GM18867 (cell line): ENCODE results near the gene RNASE7.
"Not testable (repeated sequence)": the region's sequence is repeated elsewhere in the genome, so short reads cannot be mapped to it uniquely, and the experiment has no call there.

Source experiments
- ATAC-seq: cut with Tn5 transposase; IDR thresholded peaks from one replicate; pipeline ENCODE4 v1.9.1; 2021; ENCODE audit warnings: mild to moderate bottlenecking, moderate library complexity; ENCODE audit not compliant: unreplicated experiment

RNASE7 gene, protein sequence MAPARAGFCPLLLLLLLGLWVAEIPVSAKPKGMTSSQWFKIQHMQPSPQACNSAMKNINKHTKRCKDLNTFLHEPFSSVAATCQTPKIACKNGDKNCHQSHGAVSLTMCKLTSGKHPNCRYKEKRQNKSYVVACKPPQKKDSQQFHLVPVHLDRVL

DNA sequence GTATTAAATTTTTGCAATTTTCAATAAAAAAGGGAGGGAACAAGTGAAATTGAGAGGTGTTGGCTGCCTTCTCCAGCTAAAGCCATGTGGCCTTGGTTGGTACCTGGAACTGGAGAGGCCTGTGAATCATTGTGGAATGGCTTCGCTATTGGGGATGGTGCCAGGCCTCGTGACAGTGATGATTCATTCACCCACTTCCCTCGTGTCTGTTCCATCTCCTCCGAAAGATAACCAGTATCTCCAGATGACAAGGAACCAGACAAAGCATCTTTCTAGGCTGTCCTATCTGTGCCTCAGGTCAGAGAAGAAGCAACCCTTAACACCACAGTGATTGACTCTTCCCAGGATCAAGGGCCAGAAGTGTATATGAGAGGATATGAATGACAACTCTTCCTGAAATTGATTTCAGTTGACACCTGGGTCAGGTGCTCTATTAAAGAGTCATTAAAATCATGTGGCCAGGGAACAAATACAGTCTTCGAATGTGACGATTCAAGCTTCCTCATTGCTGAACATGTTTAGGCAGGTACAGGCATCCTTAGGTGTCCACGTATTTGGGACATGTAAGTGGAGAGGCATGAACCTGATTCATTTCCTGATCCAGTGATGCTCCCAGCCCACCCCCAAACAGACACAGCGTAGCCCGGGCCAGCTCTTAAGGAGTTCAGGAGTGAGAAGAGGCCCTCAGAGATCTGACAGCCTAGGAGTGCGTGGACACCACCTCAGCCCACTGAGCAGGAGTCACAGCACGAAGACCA lies at the start of gene RNASE7:
RNASE7 (plus strand) TSS at position 687 of the 758 bp plus-strand sequence. CDS start 631 bp downstream, outside the sequence.
- no peak for ATAC-seq

DNA sequence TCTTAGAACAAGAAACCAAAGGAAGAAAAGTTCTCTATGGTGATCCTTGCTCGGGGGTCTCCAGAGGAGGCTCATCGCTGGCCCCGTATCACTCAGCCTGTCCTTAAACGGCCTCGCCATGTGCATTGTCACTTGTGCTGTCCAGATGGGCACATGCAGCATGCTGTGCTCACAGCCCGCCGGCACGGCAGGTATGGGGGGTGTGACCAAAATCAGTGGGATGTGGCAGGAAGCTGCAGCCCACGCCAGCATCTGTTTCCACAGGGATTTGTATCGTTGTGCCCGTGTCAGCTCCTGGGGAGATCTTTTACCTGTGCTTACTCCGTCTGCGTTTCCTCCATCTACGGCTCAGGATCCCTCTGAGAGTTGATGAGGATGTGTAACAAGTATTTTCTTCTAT lies 45.6 kb upstream of the RNASE7 start:
- ATAC-seq, result no peak

DNA sequence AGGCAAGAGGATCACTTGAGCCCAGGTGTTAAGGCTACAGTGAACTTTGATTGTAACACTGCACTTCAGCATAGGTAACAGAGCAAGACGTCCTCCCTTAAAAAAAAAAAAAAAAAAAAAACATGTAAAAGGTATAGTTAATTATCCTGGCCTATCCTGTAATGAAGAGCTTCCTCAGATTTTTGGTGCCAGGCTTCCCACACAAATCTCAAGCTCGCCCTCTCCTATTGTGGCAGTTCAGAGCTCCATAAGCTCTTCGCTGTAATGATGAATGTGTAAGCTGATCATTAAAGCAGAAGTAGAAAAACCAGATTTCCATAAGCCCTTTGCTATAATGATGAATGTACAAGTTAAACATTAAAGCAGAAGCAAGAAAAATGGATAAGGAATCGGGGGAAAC lies 45.0 kb upstream of the RNASE7 start:
- ATAC-seq, result no peak

DNA sequence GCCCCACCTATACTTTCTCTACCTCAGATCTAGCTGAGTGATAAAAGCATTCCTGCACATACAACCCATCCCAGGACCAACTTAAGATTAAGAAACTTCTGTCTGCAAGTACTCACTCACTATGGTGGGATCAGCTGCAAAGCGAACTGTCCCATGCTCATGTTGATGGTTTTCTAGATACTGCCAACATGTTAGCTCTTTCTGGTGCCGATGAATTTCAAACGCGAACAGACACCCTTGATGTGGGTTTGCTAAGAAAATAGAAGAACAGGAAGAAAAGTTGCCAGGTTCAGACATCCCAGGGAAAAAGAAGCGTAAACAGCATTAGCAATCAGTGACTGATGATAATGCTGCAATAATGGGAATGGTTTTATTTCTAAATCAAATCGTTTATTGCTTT lies 44.6 kb upstream of the RNASE7 start:
- no peak for ATAC-seq

DNA sequence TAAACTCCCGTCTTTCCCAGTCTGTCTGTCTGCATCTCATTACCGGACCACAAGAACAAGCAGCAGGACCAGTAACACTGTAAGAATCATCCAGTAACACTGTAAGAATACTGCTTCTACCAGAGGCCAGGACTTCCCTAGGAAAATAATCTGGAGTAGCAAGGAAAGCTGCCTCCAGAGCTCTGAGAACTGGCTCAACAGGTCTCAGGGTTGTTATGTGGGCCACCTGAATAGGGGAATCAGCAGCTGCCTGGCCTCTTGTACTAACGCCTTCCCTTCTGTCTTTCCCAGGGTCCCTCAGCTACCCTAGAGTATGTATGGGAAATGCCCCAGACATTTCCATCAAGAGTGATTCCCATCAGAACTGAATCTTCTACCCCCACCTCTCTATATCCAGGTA lies 44.0 kb upstream of the RNASE7 start:
- ATAC-seq, result no peak

DNA sequence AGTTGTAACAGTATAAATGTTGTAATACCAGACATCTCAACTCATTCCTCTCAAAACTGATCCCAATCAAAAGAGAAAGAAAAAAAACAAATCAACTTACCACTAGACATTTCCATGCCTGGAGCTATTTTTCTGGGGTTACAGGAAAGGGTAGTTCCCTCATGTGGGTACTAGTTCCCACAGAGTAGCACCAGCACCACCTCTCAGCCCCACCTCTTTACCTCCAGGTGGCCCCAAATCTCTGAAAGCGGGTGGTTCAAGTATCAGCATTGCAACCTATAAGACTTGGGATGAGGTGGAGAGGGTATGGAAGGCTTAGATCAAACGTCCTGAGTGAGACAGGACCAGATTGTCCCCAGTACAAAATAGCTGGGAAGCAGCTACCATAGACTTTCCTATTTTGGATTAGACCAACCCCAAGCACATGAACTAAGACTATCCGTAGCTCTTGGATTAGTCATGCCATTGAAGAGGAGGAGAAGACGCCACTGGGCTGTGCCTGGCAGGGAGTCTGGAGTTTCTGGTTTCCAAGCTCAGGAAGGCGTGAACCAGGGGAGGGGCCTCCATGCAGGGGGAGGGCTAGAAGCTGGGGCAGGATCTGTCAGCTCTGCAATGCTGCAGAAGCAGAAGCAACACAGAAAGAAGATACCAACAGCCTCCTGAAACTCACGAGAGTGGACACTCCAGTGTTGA lies 43.3 kb upstream of the RNASE7 start, which contains the start of gene SLC39A2:
SLC39A2 (plus strand) TSS at position 620 of the 693 bp plus-strand sequence. CDS start 154 bp downstream, outside the sequence.
- ATAC-seq, result no peak

DNA sequence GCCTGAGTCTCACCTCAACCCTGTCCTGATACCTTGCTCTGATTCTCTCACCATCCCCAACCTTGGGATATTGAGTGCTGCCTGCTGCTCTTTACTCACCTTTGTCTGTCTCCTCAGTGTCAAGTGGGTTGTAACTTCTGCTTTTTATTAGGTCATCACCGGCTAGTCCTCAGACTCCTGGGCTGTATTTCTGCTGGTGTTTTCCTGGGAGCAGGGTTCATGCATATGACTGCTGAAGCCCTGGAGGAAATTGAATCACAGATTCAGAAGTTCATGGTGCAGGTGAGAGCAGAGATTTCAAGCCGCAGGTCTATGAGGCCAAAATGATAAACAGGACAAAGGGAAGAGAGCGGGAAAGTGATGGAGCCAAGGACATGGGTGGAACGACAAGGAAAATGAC lies 42.6 kb upstream of the RNASE7 start:
- no peak for ATAC-seq

DNA sequence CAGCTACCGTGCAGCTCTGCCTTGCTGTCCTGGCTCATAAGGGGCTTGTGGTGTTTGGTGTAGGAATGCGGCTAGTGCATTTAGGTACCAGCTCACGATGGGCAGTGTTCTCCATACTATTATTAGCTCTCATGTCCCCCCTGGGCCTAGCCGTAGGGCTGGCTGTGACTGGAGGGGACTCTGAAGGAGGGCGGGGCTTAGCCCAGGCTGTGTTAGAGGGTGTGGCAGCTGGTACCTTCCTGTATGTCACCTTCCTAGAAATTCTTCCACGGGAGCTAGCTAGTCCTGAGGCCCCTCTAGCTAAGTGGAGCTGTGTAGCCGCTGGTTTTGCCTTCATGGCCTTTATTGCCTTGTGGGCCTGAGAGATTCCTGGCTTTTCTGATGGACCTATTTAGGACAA lies 40.9 kb upstream of the RNASE7 start:
- ATAC-seq, result no peak

DNA sequence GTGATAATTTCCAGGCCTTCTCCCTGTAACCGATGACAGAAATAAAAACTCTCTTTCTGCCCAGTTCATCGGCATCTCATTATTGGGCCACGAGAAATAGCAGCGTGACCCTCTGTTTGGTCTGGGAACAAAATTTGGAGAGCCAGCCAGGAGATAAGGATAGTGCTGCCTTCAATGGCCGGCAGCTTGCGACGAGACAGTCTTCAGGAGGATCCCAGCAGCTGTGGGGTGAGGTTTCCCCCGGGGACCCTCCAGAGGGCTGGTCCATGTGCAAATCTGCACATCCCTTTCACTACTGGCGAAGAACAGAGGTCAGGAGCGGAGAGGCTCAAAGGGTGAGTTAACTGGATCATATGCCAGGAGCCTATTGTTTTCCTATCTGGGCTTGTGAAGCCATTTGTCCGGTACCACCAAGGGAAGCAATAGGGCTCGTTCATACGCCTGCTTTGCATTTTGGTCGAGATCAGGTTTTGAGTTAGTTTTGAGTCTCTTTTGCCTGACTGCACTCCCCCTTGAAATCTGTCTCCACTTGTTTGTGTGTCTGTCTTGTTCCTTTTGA lies 38.3 kb upstream of the RNASE7 start:
- ATAC-seq, result no peak

DNA sequence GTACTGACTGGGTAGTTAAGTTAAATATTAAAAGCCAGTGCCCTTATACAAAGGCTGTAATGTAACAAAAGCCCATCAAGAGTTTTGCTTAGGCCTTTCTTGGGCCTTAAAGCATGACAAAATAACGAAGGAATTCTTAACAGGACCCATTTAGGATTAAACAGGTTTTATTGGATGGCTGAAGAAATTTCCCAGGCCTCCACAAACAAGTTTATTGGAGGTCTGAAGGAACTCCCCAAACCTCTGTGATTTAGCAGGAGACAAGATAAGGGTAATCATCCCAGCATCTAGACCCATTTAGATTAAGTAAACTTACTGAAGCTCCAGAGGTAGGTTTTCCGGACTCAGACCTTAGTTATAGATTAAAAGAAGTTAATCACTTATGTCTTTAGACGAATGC lies 32.4 kb upstream of the RNASE7 start:
- not testable (repeated sequence) for ATAC-seq

DNA sequence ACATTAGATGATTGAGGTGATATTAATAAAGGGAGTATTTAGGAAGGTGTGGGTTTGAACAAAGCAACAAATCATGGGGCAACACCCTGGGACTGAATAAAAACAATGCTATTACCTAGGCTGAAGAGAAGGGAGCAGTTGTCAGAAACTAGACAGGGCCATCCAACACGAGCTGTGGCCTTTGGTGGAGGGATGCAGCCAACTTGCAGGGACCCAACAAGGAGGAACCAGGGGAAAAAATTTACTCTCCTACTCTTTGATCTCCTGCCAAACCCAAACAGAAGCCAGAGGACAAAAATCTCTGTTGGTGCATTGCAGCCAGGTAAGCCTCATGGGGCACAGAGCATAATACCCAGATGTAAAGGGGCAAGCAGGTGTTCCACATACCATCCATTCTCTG lies 31.0 kb upstream of the RNASE7 start:
- no peak for ATAC-seq

DNA sequence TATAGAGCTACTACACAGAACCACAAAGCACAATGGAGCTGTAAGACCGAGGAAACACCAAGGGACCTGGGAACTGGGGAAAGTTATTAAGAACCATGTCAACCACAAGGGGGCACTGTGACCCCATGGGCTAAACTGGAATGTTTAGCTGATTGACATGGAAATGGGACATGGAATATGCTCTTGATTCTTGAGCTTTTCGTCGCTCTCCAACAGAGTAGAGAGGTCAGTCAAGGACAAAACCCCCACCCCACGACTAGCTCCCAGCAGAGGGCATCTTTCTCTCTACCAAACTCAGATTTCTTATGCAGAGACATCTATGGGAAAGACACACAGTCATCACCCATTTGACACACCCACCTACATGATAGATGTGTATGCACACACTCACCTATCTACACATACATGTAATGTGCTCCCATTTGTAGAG lies 27.4 kb upstream of the RNASE7 start:
- ATAC-seq, result no peak

DNA sequence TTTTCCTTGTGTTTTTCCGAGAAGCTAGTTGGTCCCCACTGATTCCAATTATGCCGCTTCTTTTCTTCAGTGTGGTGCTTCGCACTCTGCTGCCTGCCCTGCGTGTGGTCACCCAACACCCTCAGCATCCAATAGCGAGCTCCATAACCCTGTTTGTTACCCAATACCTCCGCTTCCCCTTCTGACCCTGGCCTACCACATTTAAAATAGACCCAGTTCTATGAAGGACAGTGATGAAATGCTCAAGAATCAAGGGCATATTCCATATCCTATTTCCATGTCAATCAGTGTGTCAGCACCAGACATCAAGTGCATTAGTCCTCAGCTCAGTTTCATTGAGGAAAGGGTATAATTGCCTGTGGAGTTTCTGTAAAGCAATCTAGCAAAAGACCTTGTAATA lies 26.9 kb upstream of the RNASE7 start:
- no peak for ATAC-seq

DNA sequence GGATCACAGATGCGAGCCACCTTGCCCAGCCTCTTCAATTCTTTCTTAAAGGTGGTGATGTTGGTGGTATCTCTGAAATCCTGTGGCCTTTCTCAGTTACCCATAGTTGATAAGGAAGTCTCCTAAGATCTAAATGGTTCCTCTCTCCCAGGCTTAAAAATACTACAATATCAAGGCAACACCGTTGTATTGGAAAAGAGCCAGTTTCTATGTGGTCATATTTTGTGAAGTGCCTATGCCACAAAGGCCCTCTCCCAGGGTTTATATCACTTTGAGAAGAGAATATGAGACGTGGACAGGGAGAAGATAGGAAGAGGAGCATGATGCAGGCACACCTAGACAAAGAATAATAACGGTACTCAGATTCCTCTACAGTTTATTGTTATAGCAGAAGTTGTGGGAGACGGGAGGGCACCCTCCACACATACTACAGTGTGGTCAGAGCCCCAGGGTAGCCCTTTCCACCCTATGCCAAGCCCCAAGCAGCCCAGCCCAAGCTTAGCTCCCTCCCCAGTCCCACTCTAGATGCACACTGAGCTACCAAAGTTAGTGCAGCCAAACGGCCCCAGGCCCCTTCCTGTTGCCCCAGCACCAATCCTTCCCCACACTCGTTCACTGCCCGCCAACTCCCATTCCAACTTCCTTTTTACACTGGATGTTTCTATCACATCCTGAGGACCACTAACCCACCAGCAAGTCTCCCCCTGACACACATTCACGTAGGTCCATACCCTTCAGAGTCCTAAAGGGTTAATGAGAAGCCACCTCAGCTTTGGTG lies 25.6 kb upstream of the RNASE7 start:
- ATAC-seq, result no peak

DNA sequence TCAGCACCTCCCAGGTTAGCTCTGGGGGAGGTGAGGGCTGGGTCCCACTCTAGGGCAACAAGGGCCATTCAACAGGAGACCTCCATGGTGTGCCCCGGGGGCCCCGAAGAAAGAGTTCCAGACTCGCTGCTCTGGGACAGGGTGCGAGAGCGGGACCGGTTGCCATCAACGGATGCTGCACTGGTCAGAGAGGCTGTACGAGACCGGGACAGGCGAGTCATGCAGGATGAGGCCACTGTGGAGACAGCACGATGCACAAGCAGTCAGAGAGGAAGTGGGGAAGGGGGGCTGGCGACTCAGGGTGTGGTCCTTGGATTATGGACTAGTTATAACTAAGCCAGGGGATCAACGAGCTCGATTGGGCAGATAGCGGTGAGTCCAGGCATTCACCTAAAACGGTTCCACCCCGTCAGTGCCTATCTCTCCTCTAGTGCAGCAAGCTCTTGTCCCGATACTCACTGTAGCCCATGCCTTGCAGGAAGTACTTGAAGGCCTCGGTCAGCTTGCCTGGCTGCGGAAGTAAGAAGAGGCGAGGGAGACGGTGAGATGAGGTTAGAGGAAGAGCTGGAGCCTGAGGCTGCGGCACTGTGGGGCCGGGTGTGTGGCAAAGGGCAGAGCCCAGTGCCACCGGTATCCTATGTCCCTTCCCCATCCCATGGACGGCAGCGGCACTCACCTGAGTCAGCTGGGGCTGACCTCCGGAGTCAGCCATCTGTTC lies 24.5 kb upstream of the RNASE7 start:
- no peak for ATAC-seq

DNA sequence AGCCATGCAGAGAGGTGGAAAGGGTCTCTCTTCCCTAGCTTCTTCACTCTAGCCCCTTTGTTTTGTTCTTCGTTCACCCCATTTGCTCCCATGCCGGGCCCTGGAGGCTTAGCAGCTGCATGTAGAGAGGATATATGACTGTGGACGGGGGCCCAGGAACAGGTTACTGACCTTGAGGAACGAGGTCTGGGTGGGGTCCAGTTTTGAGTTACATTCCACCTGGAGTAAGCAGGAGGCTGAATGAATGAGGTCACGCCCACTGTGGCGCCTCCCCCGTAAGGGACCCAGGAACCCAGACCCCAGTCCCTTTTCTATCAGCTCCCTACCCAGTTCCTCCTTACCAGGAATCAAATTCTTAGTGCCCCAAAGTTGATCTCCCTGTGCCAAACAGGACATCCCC lies 23.9 kb upstream of the RNASE7 start:
- ATAC-seq, result no peak

DNA sequence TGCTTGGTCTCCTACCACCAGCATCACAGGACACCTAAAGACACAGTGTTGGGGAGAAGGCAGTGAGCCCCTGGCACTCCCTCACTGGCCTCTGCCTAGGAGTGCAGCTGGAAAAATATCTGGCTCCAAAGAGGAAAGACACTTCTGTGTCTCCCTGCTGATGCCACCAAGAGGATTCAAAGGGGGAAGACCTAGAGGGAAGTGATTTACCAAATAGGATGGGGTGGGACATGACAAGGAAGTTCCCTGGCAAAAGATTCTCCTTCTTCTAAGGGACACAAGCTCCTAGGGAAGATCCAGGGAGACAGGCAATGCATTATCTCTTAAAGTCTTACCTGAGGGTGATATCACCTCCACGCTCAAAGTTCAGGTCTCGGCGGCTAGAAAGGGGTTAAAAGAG lies 23.4 kb upstream of the RNASE7 start:
- no peak for ATAC-seq

DNA sequence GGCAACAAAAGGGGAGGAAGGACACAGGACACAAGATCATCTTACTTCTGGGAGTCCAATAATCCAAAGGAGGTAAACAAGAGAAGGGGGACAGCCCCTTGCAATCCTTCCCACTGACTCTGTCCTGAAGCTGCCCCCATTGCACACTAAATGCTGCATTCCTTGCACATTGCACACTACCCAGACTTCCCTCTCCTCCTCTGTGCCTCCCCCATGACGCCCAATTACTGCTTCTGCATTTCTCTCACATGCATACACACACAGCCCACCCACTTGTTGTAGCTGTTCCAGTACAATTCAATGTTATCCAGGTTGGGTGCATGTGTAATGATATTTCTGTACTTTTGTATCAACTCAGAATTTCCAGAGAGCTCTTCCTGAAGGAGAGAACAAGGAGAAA lies 22.8 kb upstream of the RNASE7 start:
- ATAC-seq, result no peak

DNA sequence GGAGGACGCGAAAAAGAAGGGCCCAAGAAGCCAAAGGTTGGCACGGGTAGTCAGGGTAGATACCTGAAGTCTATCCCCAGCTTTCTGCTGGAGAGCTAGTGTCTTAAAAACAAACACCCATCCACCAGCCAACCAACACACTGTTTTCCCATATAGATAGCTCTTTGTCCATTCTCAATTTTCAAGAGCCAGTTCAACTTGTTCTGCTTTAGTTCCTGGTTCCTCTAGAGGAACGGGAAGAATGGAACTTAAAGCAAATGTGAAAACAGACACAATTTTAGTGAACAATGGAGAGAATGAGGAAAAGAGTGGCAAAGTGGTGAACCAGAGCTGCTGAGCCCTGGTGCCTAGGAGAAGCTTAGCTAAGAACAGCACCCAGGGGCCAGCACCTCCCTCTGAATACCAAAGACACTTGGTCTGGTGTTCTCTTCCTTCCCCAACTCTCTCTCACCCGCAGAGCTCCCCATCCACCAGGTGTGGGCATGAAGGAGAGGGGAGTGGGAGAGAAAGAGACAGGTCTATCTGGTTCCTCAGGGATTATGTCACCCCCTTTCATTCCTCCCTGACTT lies 21.1 kb upstream of the RNASE7 start:
- ATAC-seq, result no peak

DNA sequence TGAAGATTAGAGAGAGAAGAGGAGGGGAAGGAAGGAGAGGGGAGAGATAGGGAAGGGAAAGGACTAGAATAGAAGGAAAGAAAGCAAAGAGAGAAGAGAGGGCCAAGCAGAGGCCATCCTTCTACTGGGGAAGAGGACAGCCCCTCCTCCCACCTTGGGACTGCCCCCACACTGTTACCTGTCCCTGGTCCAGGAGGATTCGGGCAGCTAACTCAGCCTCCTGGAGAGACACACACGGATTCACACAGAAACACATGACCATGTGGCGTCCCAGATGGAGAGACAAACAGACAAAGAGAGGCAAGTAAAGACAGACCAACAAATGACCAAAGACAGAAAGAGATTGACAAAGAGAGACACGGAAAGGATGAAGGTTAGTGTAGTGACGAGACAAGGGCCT lies 19.5 kb upstream of the RNASE7 start:
- ATAC-seq, result no peak
